ENCODE results near the gene KCND2. TPM values are rescaled to one million over a fixed set of nuclear protein-coding genes. Genes with fewer than 3 reads are reported as not detected.

The KCND2 gene
- total and polyA plus RNA-seq, 2 experiments from 2014 or later, result 0.45 to 2.2 TPM

GRCh38 chr7:120526902-120527509, 254.0 kb downstream of the KCND2 start:
- H3K27ac ChIP-seq, result no peak overlapping the region
- TF ChIP-seq, protein P1, sequence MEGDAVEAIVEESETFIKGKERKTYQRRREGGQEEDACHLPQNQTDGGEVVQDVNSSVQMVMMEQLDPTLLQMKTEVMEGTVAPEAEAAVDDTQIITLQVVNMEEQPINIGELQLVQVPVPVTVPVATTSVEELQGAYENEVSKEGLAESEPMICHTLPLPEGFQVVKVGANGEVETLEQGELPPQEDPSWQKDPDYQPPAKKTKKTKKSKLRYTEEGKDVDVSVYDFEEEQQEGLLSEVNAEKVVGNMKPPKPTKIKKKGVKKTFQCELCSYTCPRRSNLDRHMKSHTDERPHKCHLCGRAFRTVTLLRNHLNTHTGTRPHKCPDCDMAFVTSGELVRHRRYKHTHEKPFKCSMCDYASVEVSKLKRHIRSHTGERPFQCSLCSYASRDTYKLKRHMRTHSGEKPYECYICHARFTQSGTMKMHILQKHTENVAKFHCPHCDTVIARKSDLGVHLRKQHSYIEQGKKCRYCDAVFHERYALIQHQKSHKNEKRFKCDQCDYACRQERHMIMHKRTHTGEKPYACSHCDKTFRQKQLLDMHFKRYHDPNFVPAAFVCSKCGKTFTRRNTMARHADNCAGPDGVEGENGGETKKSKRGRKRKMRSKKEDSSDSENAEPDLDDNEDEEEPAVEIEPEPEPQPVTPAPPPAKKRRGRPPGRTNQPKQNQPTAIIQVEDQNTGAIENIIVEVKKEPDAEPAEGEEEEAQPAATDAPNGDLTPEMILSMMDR (IDR thresholded peaks at IDR 0.05; ENCODE audit: low read depth, low read length), result no peak
- H3K27me3 ChIP-seq, result no peaks in the 10 kb centered on the region
- DNase-seq (ENCODE audit: low read depth in 1 of 2, low spot score in 1 of 2), result no peak
- no peaks in the 10 kb centered on the region for H3K4me1 ChIP-seq (ENCODE audit: low read depth)
- H3K9me3 ChIP-seq (ENCODE audit: low read depth), result no peaks in the 10 kb centered on the region
- no peaks in the 10 kb centered on the region for H3K36me3 ChIP-seq
- no peak overlapping the region for H3K4me3 ChIP-seq

GRCh38 chr7:120529736-120530135, 256.8 kb downstream of the KCND2 start:
- TF ChIP-seq, protein P1 (IDR thresholded peaks at IDR 0.05; ENCODE audit: low read depth, low read length), result no peak

DNA sequence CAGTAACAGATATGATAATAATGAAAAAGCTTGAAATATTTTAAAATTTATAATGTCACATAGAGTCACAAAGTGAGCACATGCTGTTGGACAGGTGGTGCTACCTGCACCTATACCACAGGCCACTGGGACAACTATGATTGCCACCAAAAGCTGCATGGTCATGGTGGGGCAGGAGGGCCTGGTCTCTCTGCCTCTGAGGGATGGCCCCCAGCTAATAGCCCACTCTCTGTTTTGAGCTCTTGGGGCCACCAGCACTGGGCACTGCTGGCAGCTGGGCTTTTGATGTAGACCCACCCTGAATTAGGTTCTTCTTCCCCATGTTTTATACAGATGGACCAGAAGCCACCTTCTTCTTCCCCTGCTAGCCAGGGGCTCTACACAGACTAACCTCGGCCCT, 265.4 kb downstream of the KCND2 start:
- H3K36me3 ChIP-seq, result no peaks in the 10 kb centered on the region
- H3K4me3 ChIP-seq, result no peak overlapping the region
- no peak for DNase-seq (ENCODE audit: low read depth in 1 of 2, low spot score in 1 of 2)
- no peak overlapping the region for H3K27ac ChIP-seq
- TF ChIP-seq, protein P1 (IDR thresholded peaks at IDR 0.05; ENCODE audit: low read depth, low read length), result no peak
- H3K4me1 ChIP-seq (ENCODE audit: low read depth), result no peaks in the 10 kb centered on the region
- no peaks in the 10 kb centered on the region for H3K9me3 ChIP-seq (ENCODE audit: low read depth)
- no peaks in the 10 kb centered on the region for H3K27me3 ChIP-seq

More at GRCh38 chr7:120529736-120530135, 256.8 kb downstream of the KCND2 start:
- Histone ChIP-seq H3K9me3 (ENCODE audit: low read depth) (no peaks in the 10 kb centered on the region), H3K27me3 (no peaks in the 10 kb centered on the region), H3K4me1 (ENCODE audit: low read depth) (no peaks in the 10 kb centered on the region), H3K27ac (no peak overlapping the region), H3K4me3 (no peak overlapping the region), H3K36me3 (no peaks in the 10 kb centered on the region)
- no peak for DNase-seq (ENCODE audit: low read depth in 1 of 2, low spot score in 1 of 2)

DNA sequence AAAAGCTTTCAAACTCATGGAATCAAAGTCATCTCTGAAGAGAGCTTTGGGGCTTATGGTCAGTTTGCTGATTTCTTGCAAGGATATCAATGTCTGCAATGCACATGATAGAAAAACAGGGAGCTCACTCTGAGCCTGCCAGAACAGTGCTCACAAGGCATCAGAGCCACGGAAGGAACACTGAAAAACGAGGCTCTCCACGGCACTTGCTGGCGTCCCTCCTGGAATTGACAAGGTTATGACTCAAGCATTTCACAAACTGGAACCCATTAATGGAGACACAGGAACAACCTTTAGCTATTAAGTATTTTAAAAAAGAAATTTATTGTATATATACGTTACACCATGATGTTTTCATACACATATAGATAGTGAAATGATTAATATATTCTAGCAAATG, 266.3 kb downstream of the KCND2 start:
- TF ChIP-seq, protein P1 (IDR thresholded peaks at IDR 0.05; ENCODE audit: low read depth, low read length), result no peak
- no peak overlapping the region for H3K27ac ChIP-seq
- H3K4me1 ChIP-seq (ENCODE audit: low read depth), result no peaks in the 10 kb centered on the region
- H3K9me3 ChIP-seq (ENCODE audit: low read depth), result no peaks in the 10 kb centered on the region
- DNase-seq (ENCODE audit: low read depth in 1 of 2, low spot score in 1 of 2), result no peak
- no peaks in the 10 kb centered on the region for H3K27me3 ChIP-seq
- H3K36me3 ChIP-seq, result no peaks in the 10 kb centered on the region
- H3K4me3 ChIP-seq, result no peak overlapping the region

- Histone ChIP-seq H3K4me3 (no peak overlapping the region), H3K9me3 (ENCODE audit: low read depth) (no peaks in the 10 kb centered on the region), H3K36me3 (no peaks in the 10 kb centered on the region), H3K27me3 (no peaks in the 10 kb centered on the region), H3K4me1 (ENCODE audit: low read depth) (no peaks in the 10 kb centered on the region), H3K27ac (no peak overlapping the region)
- TF ChIP-seq, protein P1 (IDR thresholded peaks at IDR 0.05; ENCODE audit: low read depth, low read length), result no peak
- no peak for DNase-seq (ENCODE audit: low read depth in 1 of 2, low spot score in 1 of 2)
Observed at GRCh38 chr7:120547605-120548004, 274.6 kb downstream of the KCND2 start.
